ENCODE data around the gene C14orf132.

C14orf132 gene

GRCh38 chr14:96136371-96137005, 97.3 kb downstream of the C14orf132 start:
- in situ Hi-C loops (cut with MboI; ENCODE audit: low pct_unique_long_range_greater_than_20kb, low sequenced_read_pairs, unreplicated experiment): no loop called here
- DNase-seq (ENCODE audit: low spot score): no peak
- no peak for TF ChIP-seq CTCF (IDR thresholded peaks at IDR 0.05; ENCODE audit: extremely low read depth, insufficient read depth, missing control alignments)

- TF ChIP-seq CTCF (IDR thresholded peaks at IDR 0.05; ENCODE audit: extremely low read depth, insufficient read depth, missing control alignments): no peak
- no peak for DNase-seq (ENCODE audit: low spot score)
- in situ Hi-C loops (cut with MboI; ENCODE audit: low pct_unique_long_range_greater_than_20kb, low sequenced_read_pairs, unreplicated experiment): no loop called here
Measured at GRCh38 chr14:96138241-96138640, 99.1 kb downstream of the C14orf132 start.

- no peak for TF ChIP-seq CTCF (IDR thresholded peaks at IDR 0.05; ENCODE audit: extremely low read depth, insufficient read depth, missing control alignments)
- in situ Hi-C loops (cut with MboI; ENCODE audit: low pct_unique_long_range_greater_than_20kb, low sequenced_read_pairs, unreplicated experiment): no loop called here
- DNase-seq (ENCODE audit: low spot score): no peak
Measured at GRCh38 chr14:96139169-96139568, 100.0 kb downstream of the C14orf132 start.

GRCh38 chr14:96139879-96140278, 100.7 kb downstream of the C14orf132 start:
- no peak for DNase-seq (ENCODE audit: low spot score)
- TF ChIP-seq CTCF (IDR thresholded peaks at IDR 0.05; ENCODE audit: extremely low read depth, insufficient read depth, missing control alignments): no peak
- in situ Hi-C loops (cut with MboI; ENCODE audit: low pct_unique_long_range_greater_than_20kb, low sequenced_read_pairs, unreplicated experiment): no loop called here

- no peak for TF ChIP-seq CTCF (IDR thresholded peaks at IDR 0.05; ENCODE audit: extremely low read depth, insufficient read depth, missing control alignments)
- in situ Hi-C loops (cut with MboI; ENCODE audit: low pct_unique_long_range_greater_than_20kb, low sequenced_read_pairs, unreplicated experiment): no loop called here
- no peak for DNase-seq (ENCODE audit: low spot score)
Measured at GRCh38 chr14:96140952-96141351, 101.8 kb downstream of the C14orf132 start.

Data from GM13977 (cell line).